OCI-LY7 (cell line): ENCODE data around the gene HTT.

Source experiments
- CTCF ChIP-seq: fragments of 200-600 bp; sonication (generic); conservative IDR thresholded peaks from 2 replicates; pipeline ENCODE4 v1.5.1; 2014; ENCODE audit warnings: mild to moderate bottlenecking, antibody characterized with exemption, low read length, moderate library complexity, mixed read lengths
- EZH2phosphoT487 ChIP-seq: fragments of 200-600 bp; sonication (generic); IDR thresholded peaks from 2 replicates; pipeline ENCODE4 v1.6.1; 2018; ENCODE audit warnings: low read depth, borderline replicate concordance, mild to moderate bottlenecking, mixed run types, antibody characterized with exemption, low read length, moderate library complexity, mixed read lengths

- no peak for TF ChIP-seq CTCF
- TF ChIP-seq EZH2phosphoT487, result no peak
Observed at GRCh38 chr4:3040452-3041191, 33.9 kb upstream of the HTT start.
